ENCODE data around the gene ZSWIM6.

The ZSWIM6 gene

GRCh38 chr5:61534481-61535267 lies 202.6 kb downstream of the ZSWIM6 start:
- Histone ChIP-seq H2AFZ (ENCODE audit: low read length) (no peak overlapping the region), H3F3A (ENCODE audit: insufficient read depth, low read length) (no peaks in the 10 kb centered on the region), H3K9ac (ENCODE audit: low read length) (no peak overlapping the region), H3K4me1 (ENCODE audit: low read length) (peaks cover 14% of the 10 kb centered on the region; the same call in 1 of the 2 replicates), H4K20me1 (ENCODE audit: insufficient read depth, low read length) (no peaks in the 10 kb centered on the region), H3K9me3 (replicated peaks; ENCODE audit: insufficient read depth, low read length) (no peaks in the 10 kb centered on the region), H3K4me2 (ENCODE audit: low read depth, low read length) (no peak overlapping the region), H3K27me3 (replicated peaks; ENCODE audit: insufficient read depth, low read length) (no peaks in the 10 kb centered on the region), H3K4me3 (ENCODE audit: low read length) (no peak overlapping the region), H3K79me2 (ENCODE audit: low read length) (no peaks in the 10 kb centered on the region), H3K36me3 (replicated peaks; ENCODE audit: insufficient read depth, low read length) (no peaks in the 10 kb centered on the region), H3K9me2 (replicated peaks; ENCODE audit: insufficient read depth, low read length) (no peaks in the 10 kb centered on the region), H3K27ac (ENCODE audit: low read length) (peak overlapping the region; percentile 43; the same call in 1 of the 2 replicates)
- no peak for TF ChIP-seq CTCF (IDR thresholded peaks at IDR 0.05; ENCODE audit: low read length)
- no peak for TF ChIP-seq EZH2phosphoT487 (IDR thresholded peaks at IDR 0.05; ENCODE audit: low read length)
- TF ChIP-seq EZH2 (optimal IDR thresholded peaks at IDR 0.05; ENCODE audit: low read depth, low read length): no peak
- DNase-seq: peak; percentile 63

- no peak overlapping the region for H3K27ac ChIP-seq (ENCODE audit: low read length)
- H3K79me2 ChIP-seq (ENCODE audit: low read length): no peaks in the 10 kb centered on the region
- H4K20me1 ChIP-seq (ENCODE audit: insufficient read depth, low read length): no peaks in the 10 kb centered on the region
- H3K9ac ChIP-seq (ENCODE audit: low read length): no peak overlapping the region
- H3K9me3 ChIP-seq (replicated peaks; ENCODE audit: insufficient read depth, low read length): no peaks in the 10 kb centered on the region
- no peaks in the 10 kb centered on the region for H3K9me2 ChIP-seq (replicated peaks; ENCODE audit: insufficient read depth, low read length)
- no peak overlapping the region for H2AFZ ChIP-seq (ENCODE audit: low read length)
- H3K4me1 ChIP-seq (ENCODE audit: low read length): peaks cover 14% of the 10 kb centered on the region; the same call in 1 of the 2 replicates
- no peaks in the 10 kb centered on the region for H3F3A ChIP-seq (ENCODE audit: insufficient read depth, low read length)
- DNase-seq: no peak
- H3K27me3 ChIP-seq (replicated peaks; ENCODE audit: insufficient read depth, low read length): no peaks in the 10 kb centered on the region
- no peak overlapping the region for H3K4me2 ChIP-seq (ENCODE audit: low read depth, low read length)
- H3K4me3 ChIP-seq (ENCODE audit: low read length): no peak overlapping the region
- no peak for TF ChIP-seq EZH2 (optimal IDR thresholded peaks at IDR 0.05; ENCODE audit: low read depth, low read length)
- no peak for TF ChIP-seq EZH2phosphoT487 (IDR thresholded peaks at IDR 0.05; ENCODE audit: low read length)
- no peak for TF ChIP-seq CTCF (IDR thresholded peaks at IDR 0.05; ENCODE audit: low read length)
- no peaks in the 10 kb centered on the region for H3K36me3 ChIP-seq (replicated peaks; ENCODE audit: insufficient read depth, low read length)
Observed at GRCh38 chr5:61535828-61536227, 203.8 kb downstream of the ZSWIM6 start.

- H3K4me1 ChIP-seq (ENCODE audit: low read length): peaks cover 14% of the 10 kb centered on the region; the same call in 1 of the 2 replicates
- H4K20me1 ChIP-seq (ENCODE audit: insufficient read depth, low read length): no peaks in the 10 kb centered on the region
- no peaks in the 10 kb centered on the region for H3K9me3 ChIP-seq (replicated peaks; ENCODE audit: insufficient read depth, low read length)
- no peak for TF ChIP-seq EZH2phosphoT487 (IDR thresholded peaks at IDR 0.05; ENCODE audit: low read length)
- no peak for TF ChIP-seq CTCF (IDR thresholded peaks at IDR 0.05; ENCODE audit: low read length)
- no peak for TF ChIP-seq EZH2 (optimal IDR thresholded peaks at IDR 0.05; ENCODE audit: low read depth, low read length)
- H3K4me2 ChIP-seq (ENCODE audit: low read depth, low read length): no peak overlapping the region
- no peaks in the 10 kb centered on the region for H3K79me2 ChIP-seq (ENCODE audit: low read length)
- H3K9ac ChIP-seq (ENCODE audit: low read length): no peak overlapping the region
- H3F3A ChIP-seq (ENCODE audit: insufficient read depth, low read length): no peaks in the 10 kb centered on the region
- H3K9me2 ChIP-seq (replicated peaks; ENCODE audit: insufficient read depth, low read length): no peaks in the 10 kb centered on the region
- no peak overlapping the region for H3K27ac ChIP-seq (ENCODE audit: low read length)
- no peak overlapping the region for H2AFZ ChIP-seq (ENCODE audit: low read length)
- no peak for DNase-seq
- H3K4me3 ChIP-seq (ENCODE audit: low read length): no peak overlapping the region
- no peaks in the 10 kb centered on the region; the same call in 1 of the 2 replicates for H3K36me3 ChIP-seq (replicated peaks; ENCODE audit: insufficient read depth, low read length)
- H3K27me3 ChIP-seq (replicated peaks; ENCODE audit: insufficient read depth, low read length): no peaks in the 10 kb centered on the region
Observed at GRCh38 chr5:61536922-61537321, 204.9 kb downstream of the ZSWIM6 start.
